NCI-H1694 treated with DMSO at 0.1 percent for 48 hours (cell line): Measurements from ENCODE around the gene WIPF1.

Experiments used
- DNase-seq: peaks from one replicate; lab custom pipeline; 2025; lab: John Stamatoyannopoulos, UW

The WIPF1 gene

DNA sequence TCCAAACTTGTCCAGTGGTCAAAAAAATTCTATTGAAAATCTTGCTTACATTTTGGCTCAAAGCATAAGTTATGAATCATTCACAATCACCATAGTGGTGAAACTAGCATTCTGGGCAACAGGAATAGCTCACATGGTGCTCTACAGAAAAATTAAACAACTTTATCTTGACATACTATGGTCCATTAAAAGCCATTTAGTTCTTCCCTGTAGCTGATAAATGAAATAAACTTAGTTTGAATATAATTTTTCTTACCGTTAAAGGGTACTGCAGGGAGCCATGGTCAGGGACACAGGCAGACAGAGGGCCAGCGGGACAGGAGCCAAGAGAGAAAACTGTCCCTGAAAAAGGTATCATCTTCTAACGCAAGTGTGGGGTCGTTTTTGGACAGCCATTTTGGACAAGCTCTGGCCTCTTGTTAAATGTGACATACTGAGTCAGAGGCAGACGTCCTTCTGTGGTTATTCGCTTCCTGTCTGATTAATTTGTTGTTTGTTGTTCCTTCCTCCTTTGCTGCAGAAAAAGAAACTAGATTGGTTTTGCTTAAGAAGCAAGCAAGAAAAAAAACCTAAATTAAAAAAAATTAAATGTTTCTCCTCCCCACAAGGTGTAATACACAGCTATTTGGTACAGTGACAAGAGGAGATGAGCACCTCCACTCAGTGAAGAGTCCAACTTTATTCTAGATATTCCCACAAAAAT is at the start of gene WIPF1:
TSS of gene WIPF1 (minus strand) at position 460 of the 703 bp plus-strand sequence. CDS start 12,231 bp downstream, outside the sequence.
- no peak for DNase-seq

GRCh38 chr2:174645296-174645695 is 47.7 kb upstream of the WIPF1 start:
- no peak for DNase-seq

GRCh38 chr2:174644406-174644805 is 46.8 kb upstream of the WIPF1 start:
- no peak for DNase-seq

DNA sequence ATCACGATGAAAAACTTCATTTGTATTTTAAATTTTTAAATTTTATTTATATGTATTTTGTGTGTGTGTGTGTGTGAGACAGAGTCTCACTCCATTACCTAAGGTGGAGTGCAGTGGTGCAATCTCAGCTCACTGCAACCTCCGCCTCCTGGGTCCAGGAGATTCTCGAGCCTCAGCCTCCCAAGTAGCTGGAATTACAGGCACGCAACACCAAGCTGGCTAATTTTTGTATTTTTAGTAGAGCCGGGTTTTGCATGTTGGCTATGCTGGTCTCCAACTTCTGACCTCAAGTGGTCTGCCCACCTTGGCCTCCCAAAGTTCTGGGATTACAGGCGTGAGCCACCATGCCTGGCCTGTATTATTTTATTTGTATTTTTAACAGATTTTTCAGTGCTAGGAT is 45.8 kb upstream of the WIPF1 start:
- no peak for DNase-seq

DNA sequence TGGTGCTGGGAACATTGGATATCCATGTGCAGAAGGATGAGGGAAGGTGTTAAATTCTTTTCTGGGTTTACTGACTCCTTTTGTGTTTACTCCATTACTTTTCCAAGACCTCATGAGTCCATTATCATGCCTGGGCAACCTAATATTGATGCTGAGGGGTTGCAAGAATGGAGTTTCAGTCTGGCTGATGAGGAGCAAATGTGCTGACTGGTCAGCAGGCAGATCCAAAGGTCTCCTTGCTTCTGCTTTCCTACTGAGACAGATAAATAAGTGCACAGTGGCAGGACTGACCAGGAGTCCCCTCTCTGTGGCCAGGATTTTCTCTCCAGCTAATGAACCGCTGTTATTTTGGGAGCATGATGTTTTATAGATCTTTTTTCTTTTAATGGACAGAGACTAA is 43.6 kb upstream of the WIPF1 start:
- DNase-seq = no peak

- DNase-seq = no peak
Measured at GRCh38 chr2:174636987-174637386, 39.4 kb upstream of the WIPF1 start.

DNA sequence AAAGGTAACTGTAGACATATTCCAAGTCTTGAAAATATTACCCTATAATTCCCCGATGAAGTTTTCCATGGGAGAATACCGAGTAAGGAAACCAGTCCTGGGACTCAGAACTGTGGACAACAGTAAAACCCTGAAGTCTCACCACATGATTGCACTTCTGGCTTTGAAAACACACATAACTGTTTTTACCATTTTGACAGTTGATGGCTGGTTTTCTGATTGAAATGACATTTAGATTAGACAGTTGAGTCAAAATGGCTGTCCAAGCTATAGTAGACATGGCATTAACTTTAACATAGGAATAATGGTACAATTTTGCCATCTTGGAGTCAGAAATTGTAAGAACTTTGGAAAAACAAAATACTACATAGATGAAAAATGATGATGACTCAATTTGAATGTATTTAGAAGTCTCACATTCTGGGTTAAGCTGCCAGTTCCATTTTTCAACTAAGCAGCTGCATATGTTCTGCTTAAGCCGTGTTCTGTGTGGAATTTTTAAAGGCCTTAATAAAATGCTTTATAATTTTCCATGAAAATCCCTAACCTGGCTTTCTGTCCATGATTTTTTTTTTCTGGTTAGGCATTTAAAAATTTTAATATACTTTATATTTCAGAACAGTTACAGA is 38.3 kb upstream of the WIPF1 start:
- no peak for DNase-seq

DNA sequence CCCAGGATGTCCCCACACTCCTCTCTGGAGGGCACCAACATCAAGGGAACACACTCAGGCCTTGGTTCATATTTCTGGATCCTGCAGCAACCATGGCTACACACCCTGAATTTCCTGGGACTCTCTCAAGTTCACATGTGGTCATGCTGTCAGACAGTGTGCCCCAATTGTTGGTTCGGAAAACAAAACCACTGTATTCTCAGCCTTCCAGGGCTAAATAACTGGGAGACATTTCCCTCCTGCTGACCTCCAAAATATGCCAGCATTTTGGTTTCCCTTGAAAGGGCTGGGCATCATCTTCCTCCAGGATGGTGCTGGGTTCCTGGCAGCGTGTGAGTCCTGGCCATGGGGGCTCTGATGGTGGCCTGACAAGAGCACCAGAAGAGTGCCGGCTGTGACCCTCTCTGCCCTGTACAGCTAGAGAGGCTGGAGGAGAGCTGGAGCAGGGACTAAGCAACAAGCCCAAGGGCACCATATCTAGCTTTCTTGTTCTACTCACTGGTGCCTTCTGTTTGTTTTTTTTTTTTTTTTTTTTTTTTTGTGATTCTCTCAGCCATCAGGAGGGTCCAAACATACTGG is 37.5 kb upstream of the WIPF1 start:
- no peak for DNase-seq

- DNase-seq = no peak
Measured at GRCh38 chr2:174634130-174635014, 36.8 kb upstream of the WIPF1 start.

DNA sequence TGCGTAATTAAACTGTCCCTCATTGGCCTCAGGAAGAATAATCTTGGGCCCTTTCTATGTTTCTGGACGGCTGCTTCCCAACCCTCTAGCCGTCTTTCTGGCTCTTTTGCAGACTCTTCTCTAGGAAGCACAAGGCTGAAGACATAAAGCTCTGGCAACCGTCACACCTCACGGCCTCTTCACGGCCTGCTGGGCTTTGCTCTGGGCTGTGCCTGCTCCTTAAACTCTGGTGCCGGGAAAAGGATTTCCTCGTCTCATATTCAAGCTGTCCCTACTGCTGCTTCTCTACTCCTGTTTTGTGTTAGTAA is 36.0 kb upstream of the WIPF1 start:
- DNase-seq = no peak

DNA sequence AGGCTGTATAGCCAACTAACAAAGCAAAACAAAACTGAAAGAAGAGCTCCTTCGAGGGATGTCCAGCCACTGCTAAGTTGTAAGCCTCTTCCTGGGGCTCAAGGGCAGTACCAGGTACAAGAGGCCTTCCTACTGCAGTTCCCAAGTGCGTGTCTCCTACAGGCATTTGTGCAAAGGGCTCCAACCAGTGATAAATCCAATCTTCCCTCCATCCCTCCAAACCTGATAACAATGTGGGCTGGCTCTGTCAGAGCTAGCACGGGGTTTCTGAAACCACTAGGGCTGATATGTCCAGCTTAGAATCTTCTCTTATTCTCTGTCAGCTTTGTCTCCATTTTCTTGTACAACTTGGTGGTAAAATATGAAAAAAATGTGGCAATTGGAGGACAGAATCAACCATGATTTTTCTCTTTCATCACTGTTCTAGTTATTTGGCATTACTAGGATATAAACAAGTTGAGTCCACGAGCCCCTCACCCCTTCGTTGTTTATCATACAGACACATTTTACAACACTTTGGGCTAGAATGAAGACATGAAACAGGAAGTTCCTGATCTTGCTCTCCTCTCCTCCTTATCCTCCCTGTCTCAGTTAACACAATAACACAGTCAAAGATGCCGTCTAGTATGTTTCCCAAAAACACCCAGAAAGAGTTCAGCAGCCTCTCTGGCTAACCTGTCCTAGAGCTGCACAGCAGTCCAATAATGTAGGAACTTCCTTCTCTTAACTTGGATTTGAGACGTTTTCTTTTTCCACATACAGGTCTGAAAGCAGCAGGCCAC is 35.4 kb upstream of the WIPF1 start:
- no peak for DNase-seq

GRCh38 chr2:174631009-174631981 is 33.7 kb upstream of the WIPF1 start:
- DNase-seq = no peak

GRCh38 chr2:174630107-174630506 is 32.5 kb upstream of the WIPF1 start:
- no peak for DNase-seq

GRCh38 chr2:174629506-174629905 is 31.9 kb upstream of the WIPF1 start:
- no peak for DNase-seq

GRCh38 chr2:174628528-174629169 is 31.0 kb upstream of the WIPF1 start:
- DNase-seq = no peak

GRCh38 chr2:174627216-174627615 is 29.6 kb upstream of the WIPF1 start:
- DNase-seq = no peak

DNA sequence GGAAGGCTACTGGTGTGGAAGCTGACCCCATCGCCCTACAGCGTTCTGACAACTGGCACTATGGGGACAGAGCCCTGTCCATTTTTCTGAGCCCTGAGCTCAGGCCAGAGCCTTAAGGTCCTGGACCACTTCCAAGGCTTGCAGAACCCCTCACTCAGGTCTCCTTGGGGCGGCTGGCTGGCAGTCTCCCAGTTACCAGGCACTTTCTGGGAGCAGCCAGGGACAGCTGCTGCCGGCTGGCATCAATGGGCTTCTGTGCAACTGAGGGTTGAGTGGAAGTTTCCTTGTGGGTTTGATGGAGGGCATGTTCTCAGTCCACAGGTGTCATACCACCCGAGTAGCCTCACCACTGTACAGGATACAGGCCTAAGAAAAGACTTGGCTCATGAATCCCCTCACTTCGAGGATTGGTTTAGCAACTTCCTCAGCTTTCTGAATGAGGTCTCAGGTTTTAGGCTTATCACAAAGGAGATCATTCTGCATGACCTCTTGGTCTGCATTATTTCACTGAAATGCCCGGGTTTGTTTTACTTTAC is 27.4 kb upstream of the WIPF1 start:
- DNase-seq = no peak

- DNase-seq = no peak
Measured at GRCh38 chr2:174623690-174624089, 26.1 kb upstream of the WIPF1 start.

DNA sequence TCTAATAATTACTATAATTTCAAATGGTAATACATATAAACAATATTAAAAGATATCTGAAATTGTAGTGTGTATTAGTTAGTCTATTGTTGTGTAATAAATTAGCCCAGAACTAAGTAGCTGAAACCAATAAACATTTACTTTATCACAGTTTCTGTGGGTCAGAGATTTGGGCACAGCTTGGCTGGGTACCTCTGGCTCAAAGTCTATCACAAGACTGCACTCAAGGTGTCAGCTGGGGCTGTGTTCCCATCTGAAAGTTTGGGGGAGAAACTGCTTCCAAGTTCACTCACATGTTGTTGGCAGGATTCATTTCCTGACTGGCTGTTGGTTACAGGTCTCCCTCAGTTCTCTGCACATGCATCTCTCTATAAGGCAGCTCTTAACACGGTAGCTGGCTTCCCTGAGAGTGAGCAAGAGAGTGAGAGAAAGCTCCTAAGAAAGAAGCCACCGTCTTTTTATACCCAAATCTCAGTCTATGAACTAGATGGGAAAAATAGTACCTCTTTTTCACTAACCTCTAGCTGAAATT is 25.6 kb upstream of the WIPF1 start:
- DNase-seq = no peak

DNA sequence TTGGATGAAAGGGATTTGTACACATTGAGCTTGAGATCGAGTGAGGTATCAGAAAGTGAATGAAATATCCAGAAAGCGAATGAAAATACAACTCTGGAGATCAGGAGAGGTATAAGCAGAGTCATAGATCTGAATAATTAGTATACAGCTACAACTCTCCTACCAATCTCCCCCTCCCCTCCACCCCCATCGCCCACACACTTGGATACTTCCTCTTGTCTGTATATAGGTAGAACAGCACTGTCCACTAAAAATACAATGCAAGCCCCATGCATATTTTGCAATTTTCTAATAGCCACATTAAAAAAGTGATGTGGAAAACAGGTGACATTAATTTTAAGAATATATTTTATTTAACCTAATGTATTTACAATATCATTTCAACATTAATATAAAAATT is 23.7 kb upstream of the WIPF1 start:
- DNase-seq = no peak
